B cell (primary cell): ENCODE results near the gene DNAJB6. TPM values are rescaled to one million over a fixed set of nuclear protein-coding genes. Genes with fewer than 3 reads are reported as not detected.

ENCODE experiments used
- ATAC-seq: fragments of 200-7000 bp; cut with Tn5 transposase; one replicate; pipeline ENCODE4 v1.10.0; 2021; ENCODE audit warnings: low read depth, mild to moderate bottlenecking, moderate number of reproducible peaks, moderate library complexity
- CTCF ChIA-PET: fragments of 350-600 bp; sonication (Branson Sonifier 250); formaldehyde crosslinking; loops from one replicate; lab custom pipeline; 2021; ENCODE audit warnings: antibody characterized with exemption, inconsistent platforms; lab: Charles Lee
- POLR2A ChIA-PET: fragments of 350-600 bp; sonication (Branson Sonifier 250); formaldehyde crosslinking; loops from one replicate; lab custom pipeline; 2021; ENCODE audit warnings: antibody characterized with exemption; lab: Charles Lee
- DNase-seq: peaks from one replicate; pipeline ENCODE4 v3.0.0; 2013
- H2AFZ ChIP-seq: 2 replicates; pipeline ENCODE4 v1.6.1; 2012; ENCODE audit warnings: mild to moderate bottlenecking, low read depth, low read length; ENCODE audit not compliant: insufficient read depth, poor library complexity, severe bottlenecking
- H3K27ac ChIP-seq, 2 donors: 1 replicate in 1 of 2; 2 replicates in 1 of 2; pipeline ENCODE4 v1.5.1; 2012 to 2013; ENCODE audit warnings: low read length in 2 of 2, mild to moderate bottlenecking in 2 of 2, moderate library complexity in 1 of 2
- H3K27me3 ChIP-seq, 4 experiments: fragments of 200-600 bp in 1 of 4; sonication (generic) in 1 of 4; replicated peaks in 1 of 4; 1 replicate in 2 of 4; 2 replicates in 2 of 4; pipeline versions ENCODE4 v1.6.1 to v1.7.0; 2013 to 2016; ENCODE audit warnings: low read length in 3 of 4, mild to moderate bottlenecking in 2 of 4, mixed read lengths in 1 of 4, moderate library complexity in 1 of 4; ENCODE audit not compliant: insufficient read depth in 4 of 4, control insufficient read depth in 3 of 4; ENCODE audit errors: control extremely low read depth in 1 of 4
- H3K36me3 ChIP-seq, 2 experiments: replicated peaks in 1 of 2; 1 replicate in 1 of 2; 2 replicates in 1 of 2; pipeline versions ENCODE4 v1.6.1 to v1.7.1; 2013; ENCODE audit warnings: low read length in 1 of 2; ENCODE audit not compliant: insufficient read depth in 2 of 2, control insufficient read depth in 1 of 2; ENCODE audit errors: control extremely low read depth in 1 of 2, extremely low read depth in 1 of 2
- H3K4me1 ChIP-seq, 2 donors: fragments of 200-600 bp in 1 of 2; sonication (generic) in 1 of 2; 1 replicate in 1 of 2; 2 replicates in 1 of 2; pipeline versions ENCODE4 v1.5.1 to v1.6.1; 2013 to 2017; ENCODE audit warnings: low read length in 2 of 2; ENCODE audit not compliant: control insufficient read depth in 2 of 2, insufficient read depth in 2 of 2
- H3K4me2 ChIP-seq: replicated peaks from 2 replicates; pipeline ENCODE3; 2012; ENCODE audit warnings: mild to moderate bottlenecking, low read depth, low read length; ENCODE audit not compliant: poor library complexity, severe bottlenecking
- H3K4me3 ChIP-seq, 5 experiments: fragments of 200-600 bp in 1 of 5; sonication (generic) in 1 of 5; 1 replicate in 3 of 5; 2 replicates in 2 of 5; pipeline versions ENCODE4 v1.5.1 to v1.7.0; 2011 to 2016; ENCODE audit warnings: low read length in 4 of 5, mild to moderate bottlenecking in 4 of 5, low read depth in 2 of 5, control low read depth in 1 of 5, moderate library complexity in 1 of 5; ENCODE audit not compliant: insufficient read depth in 1 of 5; ENCODE audit errors: control extremely low read depth in 1 of 5, extremely low read depth in 1 of 5
- H3K79me2 ChIP-seq: fragments of 200-600 bp; sonication (generic); one replicate; pipeline ENCODE4 v1.6.0; 2016; ENCODE audit warnings: low read length; ENCODE audit not compliant: control insufficient read depth, insufficient read depth
- H3K9ac ChIP-seq: fragments of 200-600 bp; sonication (generic); 2 replicates; pipeline ENCODE4 v1.6.1; 2017; ENCODE audit warnings: mild to moderate bottlenecking, low read length, moderate library complexity
- H3K9me3 ChIP-seq, 3 donors: one replicate each; pipeline versions ENCODE4 v1.6.1 to v1.7.1; 2013; ENCODE audit warnings: low read length in 2 of 3; ENCODE audit not compliant: control insufficient read depth in 2 of 3, insufficient read depth in 1 of 3; ENCODE audit errors: control extremely low read depth in 1 of 3
- H4K20me1 ChIP-seq: 2 replicates; pipeline ENCODE4 v1.6.0; 2012; ENCODE audit warnings: mild to moderate bottlenecking, low read length; ENCODE audit not compliant: insufficient read depth, control insufficient read depth, poor library complexity, severe bottlenecking
- H3K27ac Mint-ChIP-seq: one replicate; pipeline ENCODE4 v1.8.0; 2021; ENCODE audit warnings: mixed read lengths
- H3K27me3 Mint-ChIP-seq: one replicate; pipeline ENCODE4 v1.8.0; 2021; ENCODE audit warnings: mixed read lengths
- H3K4me1 Mint-ChIP-seq: one replicate; pipeline ENCODE4 v1.8.0; 2021; ENCODE audit warnings: mixed read lengths
- H3K4me3 Mint-ChIP-seq: one replicate; pipeline ENCODE4 v1.8.0; 2021; ENCODE audit warnings: mixed read lengths
- H3K9me3 Mint-ChIP-seq: one replicate; pipeline ENCODE4 v1.8.0; 2022; ENCODE audit warnings: mixed read lengths; ENCODE audit not compliant: insufficient read depth
- CTCF ChIP-seq: fragments of 200-600 bp; IDR thresholded peaks from one replicate; pipeline ENCODE4 v1.8.0; 2022; ENCODE audit warnings: antibody characterized with exemption, mild to moderate bottlenecking
- EZH2 ChIP-seq: IDR thresholded peaks from 2 replicates; pipeline ENCODE4 v1.6.1; 2012; ENCODE audit warnings: borderline replicate concordance, low read depth, mild to moderate bottlenecking, moderate library complexity, low read length; ENCODE audit not compliant: insufficient read depth, poor library complexity, severe bottlenecking
- WGBS: methylation state at CpG from one replicate; pipeline ENCODE4 v1.1.5; 2013; ENCODE audit warnings: missing lambda C conversion rate; ENCODE audit not compliant: insufficient coverage; 5-methylcytosine and 5-hydroxymethylcytosine counted together
- intact Hi-C: fragments of 100-400 bp; cut with micrococcal nuclease; formaldehyde crosslinking; loops from one replicate; pipeline ENCODE4 v1.10.0; 2022
- polyA plus RNA-seq: library from polyadenylated mRNA; depleted of rRNA; stranded (reverse); fragments of >200 nt; gene quantifications from 2 replicates; pipeline ENCODE4 v1.2.3, GENCODE V29; 2012
- total RNA-seq, 2 donors: library from RNA; stranded (reverse); fragments of 120-200 nt in 1 of 2; gene quantifications; 1 replicate in 1 of 2; 2 replicates in 1 of 2; pipeline versions ENCODE4 v1.2.3 to v1.2.4, GENCODE V29; 2013 to 2022

Gene DNAJB6
- total and polyA plus RNA-seq, 2 donors (not counting 1 experiment from before 2014, with no cell fraction given): 22.4 to 116 TPM

GRCh38 chr7:157309988-157310668, 26.7 kb upstream of the DNAJB6 start:
- no peaks in the 10 kb centered on the region for H4K20me1 ChIP-seq
- POLR2A ChIA-PET: no interaction called here
- Mint-ChIP-seq H3K9me3 (no peaks in the 10 kb centered on the region), H3K4me3 (no peak overlapping the region), H3K27me3 (peaks cover 8% of the 10 kb centered on the region), H3K27ac (no peak overlapping the region), H3K4me1 (peaks cover 2% of the 10 kb centered on the region)
- H3K4me2 ChIP-seq: no peak overlapping the region
- no peak overlapping the region for H3K4me3 ChIP-seq
- TF ChIP-seq CTCF (no peak), EZH2 (no peak)
- no peaks in the 10 kb centered on the region for H3K27me3 ChIP-seq
- H3K27ac ChIP-seq: no peak overlapping the region
- DNase-seq: no peak
- H3K36me3 ChIP-seq: no peaks in the 10 kb centered on the region
- no peaks in the 10 kb centered on the region for H3K79me2 ChIP-seq
- CTCF ChIA-PET: no interaction called here
- H3K9me3 ChIP-seq: no peaks in the 10 kb centered on the region
- no peak overlapping the region for H3K9ac ChIP-seq
- no peak overlapping the region for H2AFZ ChIP-seq
- whole genome bisulfite sequencing: 85% methylated on average over 4 of the region's 10 CpGs
- no peak for ATAC-seq
- no peaks in the 10 kb centered on the region for H3K4me1 ChIP-seq
- intact Hi-C loops: no loop called here

- DNase-seq (no peak), ATAC-seq (no peak)
- Histone ChIP-seq H3K9ac (no peak overlapping the region), H3K79me2 (no peaks in the 10 kb centered on the region), H3K4me3 (no peak overlapping the region), H2AFZ (no peak overlapping the region), H3K27me3 (no peaks in the 10 kb centered on the region), H3K4me1 (no peaks in the 10 kb centered on the region), H3K27ac (no peak overlapping the region), H4K20me1 (no peaks in the 10 kb centered on the region), H3K36me3 (no peaks in the 10 kb centered on the region), H3K4me2 (no peak overlapping the region), H3K9me3 (no peaks in the 10 kb centered on the region)
- H3K9me3 Mint-ChIP-seq: no peaks in the 10 kb centered on the region
- H3K4me3 Mint-ChIP-seq: no peak overlapping the region
- H3K27me3 Mint-ChIP-seq: peaks cover 8% of the 10 kb centered on the region
- H3K4me1 Mint-ChIP-seq: peaks cover 2% of the 10 kb centered on the region
- TF ChIP-seq CTCF (no peak), EZH2 (no peak)
- intact Hi-C loops: no loop called here
- H3K27ac Mint-ChIP-seq: no peak overlapping the region
- ChIA-PET POLR2A (no interaction called here), CTCF (no interaction called here)
- WGBS: 92% methylated on average over 5 of the region's 7 CpGs
Observed at GRCh38 chr7:157310676-157311185, 26.1 kb upstream of the DNAJB6 start.
